ENCODE data around the gene PRMT5. TPM values are rescaled to one million over a fixed set of nuclear protein-coding genes. Genes with fewer than 3 reads are reported as not detected.

Gene PRMT5
- total and polyA plus RNA-seq, 3 experiments from 2014 or later = 41.3 to 200 (median 191) TPM

GRCh38 chr14:22896760-22897159, 32.4 kb downstream of the PRMT5 start:
- Histone ChIP-seq H3K4me3 (ENCODE audit: low read length) (no peak overlapping the region), H3K27me3 (ENCODE audit: insufficient read depth, low read length, poor library complexity, severe bottlenecking) (no peaks in the 10 kb centered on the region), H3K4me1 (ENCODE audit: insufficient read depth, low read length) (peaks cover 7% of the 10 kb centered on the region), H3K9me3 (ENCODE audit: low read length) (no peaks in the 10 kb centered on the region), H3K27ac (ENCODE audit: low read depth, low read length) (no peak overlapping the region), H3K36me3 (ENCODE audit: insufficient read depth, low read length) (peaks cover 8% of the 10 kb centered on the region)
- Mint-ChIP-seq H3K27me3 (no peaks in the 10 kb centered on the region), H3K9me3 (no peaks in the 10 kb centered on the region), H3K4me1 (peaks cover 5 to 10% (median 5%) of the 10 kb centered on the region in 3 donors), H3K27ac (peak overlapping the region in 2 of 8 donors; percentile 29 to 30), H3K4me3 (no peak overlapping the region), H3K36me3 (peaks cover 0 to 25% (median 3%) of the 10 kb centered on the region in 3 donors)
- CTCF ChIA-PET = interaction anchor here (1.0 to 2.5 kb wide), 7 partner anchors 11 to 340 kb away, joined by 3 to 15 read pairs (median 5); partner anchors contain the start of gene LRP10
- no peak for DNase-seq
- POLR2A ChIA-PET = no interaction called here

DNA sequence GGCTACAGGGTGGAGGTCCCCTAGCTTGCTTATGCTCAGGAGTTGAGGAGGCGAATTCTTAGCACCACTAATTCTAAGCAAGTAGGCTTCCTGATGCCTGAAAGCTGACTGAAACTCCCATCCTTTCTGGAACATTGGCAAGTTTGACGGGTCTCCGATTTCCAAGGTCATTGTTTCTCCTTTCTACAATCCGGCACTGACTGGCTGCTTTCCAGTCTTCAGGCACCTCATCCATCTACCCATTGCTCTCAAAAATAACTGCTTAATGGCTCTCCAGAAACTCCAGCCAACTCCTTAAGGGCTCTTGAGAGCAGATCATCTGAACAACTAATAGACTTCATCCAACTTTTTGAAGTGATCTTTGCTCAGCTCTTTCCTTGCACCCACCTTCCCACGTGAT, 32.8 kb downstream of the PRMT5 start:
- H3K4me3 ChIP-seq (ENCODE audit: low read length) = no peak overlapping the region
- no peaks in the 10 kb centered on the region for H3K9me3 ChIP-seq (ENCODE audit: low read length)
- Mint-ChIP-seq H3K4me1 (peaks cover 5 to 10% (median 5%) of the 10 kb centered on the region in 3 donors), H3K27me3 (no peaks in the 10 kb centered on the region), H3K4me3 (no peak overlapping the region), H3K27ac (peak overlapping the region in 3 of 8 donors; percentile 11 to 30 (median 29)), H3K9me3 (no peaks in the 10 kb centered on the region), H3K36me3 (peaks cover 0 to 21% (median 3%) of the 10 kb centered on the region in 3 donors)
- CTCF ChIA-PET = interaction anchor here (1.0 to 2.5 kb wide), 9 partner anchors 11 to 339 kb away, joined by 3 to 15 read pairs (median 4); partner anchors contain the start of gene LRP10
- H3K36me3 ChIP-seq (ENCODE audit: insufficient read depth, low read length) = peaks cover 4% of the 10 kb centered on the region
- no peak overlapping the region for H3K27ac ChIP-seq (ENCODE audit: low read depth, low read length)
- no peak for DNase-seq
- H3K27me3 ChIP-seq (ENCODE audit: insufficient read depth, low read length, poor library complexity, severe bottlenecking) = no peaks in the 10 kb centered on the region
- POLR2A ChIA-PET = no interaction called here
- H3K4me1 ChIP-seq (ENCODE audit: insufficient read depth, low read length) = peaks cover 7% of the 10 kb centered on the region

DNA sequence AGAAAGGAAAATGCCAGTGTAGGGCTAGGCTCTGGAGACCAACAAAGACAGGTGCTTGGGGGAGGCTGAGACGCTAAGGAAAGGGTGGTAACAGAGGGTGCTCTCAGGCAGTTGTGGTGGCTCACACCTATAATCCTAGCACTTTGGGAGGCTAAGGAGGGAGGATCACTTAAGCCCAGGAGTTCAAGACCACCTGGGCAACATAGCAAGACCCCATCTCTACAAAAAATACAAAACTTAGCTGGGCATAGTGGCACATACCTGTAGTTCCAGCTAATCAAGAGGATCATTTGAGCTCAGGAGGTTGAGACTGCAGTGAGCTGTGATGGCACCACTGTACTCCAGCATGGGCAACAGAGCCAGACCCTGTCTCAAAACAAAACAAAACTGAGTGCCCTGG, 33.8 kb downstream of the PRMT5 start:
- POLR2A ChIA-PET = interaction anchor here (0.5 kb wide), 1 partner anchor 32 kb away, joined by 4 read pairs; no protein-coding TSS in a partner anchor
- H3K27me3 ChIP-seq (ENCODE audit: insufficient read depth, low read length, poor library complexity, severe bottlenecking) = no peaks in the 10 kb centered on the region

GRCh38 chr14:22893706-22894105, 35.5 kb downstream of the PRMT5 start:
- Mint-ChIP-seq H3K4me3 (no peak overlapping the region), H3K27ac (peak overlapping the region in 1 of 8 donors; percentile 61), H3K9me3 (no peaks in the 10 kb centered on the region), H3K36me3 (peaks cover 0 to 12% (median 2%) of the 10 kb centered on the region in 3 donors), H3K4me1 (peaks cover 0 to 12% (median 7%) of the 10 kb centered on the region in 3 donors), H3K27me3 (no peaks in the 10 kb centered on the region)
- no peak for DNase-seq
- H3K4me1 ChIP-seq (ENCODE audit: insufficient read depth, low read length) = peaks cover 17% of the 10 kb centered on the region
- no peaks in the 10 kb centered on the region for H3K36me3 ChIP-seq (ENCODE audit: insufficient read depth, low read length)
- no peaks in the 10 kb centered on the region for H3K9me3 ChIP-seq (ENCODE audit: low read length)
- ChIA-PET POLR2A (no interaction called here), CTCF (interaction anchor here (1.1 kb wide), 1 partner anchor 21 kb away, joined by 3 read pairs; no protein-coding TSS in a partner anchor)
- H3K27me3 ChIP-seq (ENCODE audit: insufficient read depth, low read length, poor library complexity, severe bottlenecking) = no peaks in the 10 kb centered on the region
- no peak overlapping the region for H3K27ac ChIP-seq (ENCODE audit: low read depth, low read length)
- H3K4me3 ChIP-seq (ENCODE audit: low read length) = no peak overlapping the region

More for the DNA sequence above, 33.8 kb downstream of the PRMT5 start:
- no peak overlapping the region for H3K4me3 Mint-ChIP-seq
- no peak for DNase-seq
- peaks cover 3 to 5% (median 4%) of the 10 kb centered on the region in 3 donors for H3K4me1 Mint-ChIP-seq
- no peaks in the 10 kb centered on the region for H3K27me3 Mint-ChIP-seq
- H3K27ac Mint-ChIP-seq = peak overlapping the region in 2 of 8 donors; percentile 29 to 61
- H3K36me3 Mint-ChIP-seq = peaks cover 0 to 14% (median 3%) of the 10 kb centered on the region in 3 donors
- CTCF ChIA-PET = interaction anchor here (1.0 to 2.5 kb wide), 8 partner anchors 10 to 325 kb away, joined by 3 to 15 read pairs (median 4); partner anchors contain the start of gene LRP10
- Histone ChIP-seq H3K4me3 (ENCODE audit: low read length) (no peak overlapping the region), H3K36me3 (ENCODE audit: insufficient read depth, low read length) (no peaks in the 10 kb centered on the region), H3K27ac (ENCODE audit: low read depth, low read length) (no peak overlapping the region), H3K9me3 (ENCODE audit: low read length) (no peaks in the 10 kb centered on the region), H3K4me1 (ENCODE audit: insufficient read depth, low read length) (peaks cover 5% of the 10 kb centered on the region)
- no peaks in the 10 kb centered on the region for H3K9me3 Mint-ChIP-seq

DNA sequence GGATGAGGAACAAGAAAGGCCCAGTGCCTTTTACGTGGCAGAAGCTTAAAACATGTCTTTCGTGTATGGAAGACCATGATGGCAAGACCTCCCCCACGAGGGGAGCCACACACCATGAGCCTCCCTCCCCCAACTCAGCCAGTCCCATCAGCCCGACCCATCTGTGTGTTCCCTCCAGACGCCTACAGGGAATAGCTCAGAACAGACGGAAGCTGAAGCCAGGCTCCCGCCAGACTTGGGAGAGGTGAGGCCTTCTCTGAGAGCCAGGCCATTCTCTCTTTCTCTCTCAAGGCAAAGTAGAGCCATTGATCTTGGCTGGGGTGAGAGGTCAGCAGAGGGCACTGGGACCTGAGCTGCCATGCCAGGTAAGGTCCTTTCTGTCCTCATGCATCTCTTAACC, 36.7 kb downstream of the PRMT5 start:
- Mint-ChIP-seq H3K4me3 (peak overlapping the region in 1 of 7 donors; percentile 40), H3K36me3 (peaks cover 0 to 10% (median 2%) of the 10 kb centered on the region in 3 donors), H3K4me1 (peaks cover 11 to 25% (median 17%) of the 10 kb centered on the region in 3 donors), H3K27me3 (no peaks in the 10 kb centered on the region), H3K27ac (peak overlapping the region in 2 of 8 donors; percentile 61 to 78), H3K9me3 (no peaks in the 10 kb centered on the region)
- POLR2A ChIA-PET = no interaction called here
- H3K9me3 ChIP-seq (ENCODE audit: low read length) = no peaks in the 10 kb centered on the region
- CTCF ChIA-PET = interaction anchor here (1.0 kb wide), 1 partner anchor 20 kb away, joined by 4 read pairs; no protein-coding TSS in a partner anchor
- no peak for DNase-seq
- no peak overlapping the region for H3K4me3 ChIP-seq (ENCODE audit: low read length)
- H3K36me3 ChIP-seq (ENCODE audit: insufficient read depth, low read length) = no peaks in the 10 kb centered on the region
- H3K4me1 ChIP-seq (ENCODE audit: insufficient read depth, low read length) = peaks cover 30% of the 10 kb centered on the region
- no peaks in the 10 kb centered on the region for H3K27me3 ChIP-seq (ENCODE audit: insufficient read depth, low read length, poor library complexity, severe bottlenecking)
- no peak overlapping the region for H3K27ac ChIP-seq (ENCODE audit: low read depth, low read length)

DNA sequence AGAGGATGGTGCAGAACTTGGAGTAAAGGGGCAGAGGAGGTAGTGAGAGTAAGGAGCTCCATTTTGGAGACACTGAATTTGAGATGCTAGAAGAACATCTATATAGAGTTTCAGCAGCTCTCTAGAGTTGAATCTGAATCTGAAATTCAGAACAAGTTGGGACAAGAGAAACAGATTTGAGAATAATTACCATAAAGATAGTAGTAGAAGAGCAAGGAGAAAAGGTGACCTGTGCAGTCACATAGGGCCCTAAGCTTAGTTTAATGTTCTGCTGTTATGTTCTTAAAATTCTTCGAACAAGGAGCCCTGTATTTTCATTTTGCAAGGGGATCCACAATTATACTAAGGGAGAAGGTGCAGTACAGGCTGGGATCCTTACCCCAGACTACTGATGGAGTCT, 38.8 kb downstream of the PRMT5 start:
- no peaks in the 10 kb centered on the region for H3K27me3 ChIP-seq (ENCODE audit: insufficient read depth, low read length, poor library complexity, severe bottlenecking)
- DNase-seq = no peak
- no peaks in the 10 kb centered on the region for H3K9me3 ChIP-seq (ENCODE audit: low read length)
- Mint-ChIP-seq H3K27ac (no peak overlapping the region), H3K27me3 (peaks cover 0 to 1% of the 10 kb centered on the region in 2 donors), H3K4me1 (peaks cover 25 to 41% (median 30%) of the 10 kb centered on the region in 3 donors), H3K4me3 (peak overlapping the region in 1 of 7 donors; percentile 0), H3K9me3 (no peaks in the 10 kb centered on the region), H3K36me3 (peaks cover 0 to 10% (median 2%) of the 10 kb centered on the region in 3 donors)
- H3K36me3 ChIP-seq (ENCODE audit: insufficient read depth, low read length) = no peaks in the 10 kb centered on the region
- H3K4me3 ChIP-seq (ENCODE audit: low read length) = no peak overlapping the region
- ChIA-PET CTCF (interaction anchor here (0.7 to 10.6 kb wide), 3 partner anchors 11 to 1180 kb away, joined by 3 to 110 read pairs (median 49); partner anchors contain the start of gene LRP10), POLR2A (no interaction called here)
- no peak overlapping the region for H3K27ac ChIP-seq (ENCODE audit: low read depth, low read length)
- H3K4me1 ChIP-seq (ENCODE audit: insufficient read depth, low read length) = peaks cover 47% of the 10 kb centered on the region

- Histone ChIP-seq H3K36me3 (ENCODE audit: insufficient read depth, low read length) (no peaks in the 10 kb centered on the region), H3K9me3 (ENCODE audit: low read length) (no peaks in the 10 kb centered on the region), H3K27me3 (ENCODE audit: insufficient read depth, low read length, poor library complexity, severe bottlenecking) (no peaks in the 10 kb centered on the region), H3K27ac (ENCODE audit: low read depth, low read length) (no peak overlapping the region), H3K4me3 (ENCODE audit: low read length) (no peak overlapping the region), H3K4me1 (ENCODE audit: insufficient read depth, low read length) (peaks cover 49% of the 10 kb centered on the region)
- Mint-ChIP-seq H3K36me3 (peaks cover 0 to 7% (median 0%) of the 10 kb centered on the region in 3 donors), H3K4me3 (peak overlapping the region in 2 of 7 donors; percentile 24 to 87), H3K4me1 (peaks cover 28 to 53% (median 37%) of the 10 kb centered on the region in 3 donors), H3K27me3 (peaks cover 0 to 1% of the 10 kb centered on the region in 2 donors), H3K27ac (peak overlapping the region in 2 of 8 donors; percentile 24 to 88), H3K9me3 (no peaks in the 10 kb centered on the region)
- POLR2A ChIA-PET = interaction anchor here (0.6 to 2.8 kb wide), 6 partner anchors 18 to 891 kb away, joined by 3 to 11 read pairs (median 4); partner anchors contain the start of gene RBM23
- peak in 1 of 5 donors; percentile 21 for DNase-seq
- CTCF ChIA-PET = interaction anchor here (1.1 to 10.6 kb wide), 5 partner anchors 13 to 65 kb away, joined by 3 to 110 read pairs (median 11); partner anchors contain the start of gene LRP10
Measured at GRCh38 chr14:22888662-22889061, 40.5 kb downstream of the PRMT5 start.

- Histone ChIP-seq H3K27me3 (ENCODE audit: insufficient read depth, low read length, poor library complexity, severe bottlenecking) (no peaks in the 10 kb centered on the region), H3K4me1 (ENCODE audit: insufficient read depth, low read length) (peaks cover 55% of the 10 kb centered on the region), H3K36me3 (ENCODE audit: insufficient read depth, low read length) (no peaks in the 10 kb centered on the region), H3K9me3 (ENCODE audit: low read length) (no peaks in the 10 kb centered on the region), H3K4me3 (ENCODE audit: low read length) (peak overlapping the region; percentile 78), H3K27ac (ENCODE audit: low read depth, low read length) (peak overlapping the region; percentile 76)
- peaks cover 29 to 58% (median 37%) of the 10 kb centered on the region in 3 donors for H3K4me1 Mint-ChIP-seq
- H3K9me3 Mint-ChIP-seq = no peaks in the 10 kb centered on the region
- H3K4me3 Mint-ChIP-seq = peak overlapping the region in 6 of 7 donors; percentile 76 to 93 (median 86)
- POLR2A ChIA-PET = interaction anchor here (1.6 to 2.8 kb wide), 2 partner anchors 17 to 30 kb away, joined by 5 to 11 read pairs; partner anchors contain the start of gene RBM23
- H3K27me3 Mint-ChIP-seq = peaks cover 0 to 1% of the 10 kb centered on the region in 2 donors
- H3K36me3 Mint-ChIP-seq = peaks cover 0 to 3% (median 0%) of the 10 kb centered on the region in 3 donors
- CTCF ChIA-PET = interaction anchor here (1.1 to 10.6 kb wide), 5 partner anchors 14 to 65 kb away, joined by 3 to 110 read pairs (median 11); partner anchors contain the start of gene LRP10
- peak overlapping the region in 6 of 8 donors; percentile 43 to 92 (median 70) for H3K27ac Mint-ChIP-seq
- peak in 1 of 5 donors; percentile 38 for DNase-seq
Measured at GRCh38 chr14:22887990-22888378, 41.2 kb downstream of the PRMT5 start.

Measured in CD8-positive, alpha-beta memory T cell (primary cell).